Smooth muscle cell (in vitro differentiated cells): ENCODE data around the gene HOXC12. TPM values are rescaled to one million over a fixed set of nuclear protein-coding genes. Genes with fewer than 3 reads are reported as not detected.
A peak's percentile ranks its signal among the peaks of the same experiment; 100 is the strongest.

Source experiments
- DNase-seq: peaks from one replicate; lab custom pipeline; 2025; ENCODE audit not compliant: unreplicated experiment; lab: John Stamatoyannopoulos, UW
- H2AFZ ChIP-seq: fragments of 200-600 bp; sonication (generic); 2 replicates; pipeline ENCODE4 v1.6.0; 2016; ENCODE audit warnings: antibody characterized with exemption, low read depth, mild to moderate bottlenecking
- H3F3A ChIP-seq: fragments of 200-600 bp; sonication (generic); 2 replicates; pipeline ENCODE4 v1.6.0; 2017; ENCODE audit warnings: antibody characterized with exemption, low read depth
- H3K27ac ChIP-seq: fragments of 200-600 bp; sonication (generic); 2 replicates; pipeline ENCODE4 v1.5.1; 2016; ENCODE audit warnings: low read depth, mild to moderate bottlenecking
- H3K27me3 ChIP-seq: fragments of 200-600 bp; sonication (generic); 2 replicates; pipeline ENCODE4 v1.6.1; 2016; ENCODE audit warnings: low read depth, mild to moderate bottlenecking
- H3K36me3 ChIP-seq: fragments of 200-600 bp; sonication (generic); 2 replicates; pipeline ENCODE4 v1.5.1; 2016; ENCODE audit warnings: low read depth
- H3K4me1 ChIP-seq: fragments of 200-600 bp; sonication (generic); 2 replicates; pipeline ENCODE4 v1.5.1; 2016; ENCODE audit warnings: low read depth
- H3K4me2 ChIP-seq: fragments of 200-600 bp; sonication (generic); 2 replicates; pipeline ENCODE4 v1.6.0; 2016; ENCODE audit warnings: mild to moderate bottlenecking
- H3K4me3 ChIP-seq: fragments of 200-600 bp; sonication (generic); 2 replicates; pipeline ENCODE4 v1.5.1; 2016; ENCODE audit warnings: mild to moderate bottlenecking
- H3K79me2 ChIP-seq: fragments of 200-600 bp; sonication (generic); 2 replicates; pipeline ENCODE4 v1.6.0; 2016; ENCODE audit warnings: low read depth, mild to moderate bottlenecking
- H3K9ac ChIP-seq: fragments of 200-600 bp; sonication (generic); 2 replicates; pipeline ENCODE4 v1.6.0; 2016; ENCODE audit warnings: low read depth
- H3K9me3 ChIP-seq: fragments of 200-600 bp; sonication (generic); replicated peaks from 2 replicates; pipeline ENCODE4 v1.5.1; 2016; ENCODE audit warnings: low read depth
- H4K20me1 ChIP-seq: fragments of 200-600 bp; sonication (generic); 2 replicates; pipeline ENCODE4 v1.6.0; 2016; ENCODE audit warnings: low read depth
- WGBS: methylation state at CpG from one replicate; pipeline ENCODE4 v1.1.7; 2016; ENCODE audit warnings: low lambda C conversion rate; 5-methylcytosine and 5-hydroxymethylcytosine counted together
- polyA plus RNA-seq: library from polyadenylated mRNA; unstranded; fragments of >200 nt; fragmentation: Nextera tagmentation; extraction: Ambion mirVana; gene quantifications from 2 replicates; pipeline ENCODE4 v1.2.1, GENCODE V29; 2016
- total RNA-seq: library from RNA; depleted of rRNA; stranded (reverse); fragments of >200 nt; gene quantifications from 2 replicates; pipeline ENCODE4 v1.2.3, GENCODE V29; 2014
- TF ChIP-seq, protein P1 (sequence below): fragments of 200-600 bp; sonication (generic); IDR thresholded peaks from 2 replicates; pipeline ENCODE4 v1.5.1; 2017; ENCODE audit warnings: borderline replicate concordance, mild to moderate bottlenecking, antibody characterized with exemption; ENCODE audit not compliant: insufficient read depth, poor library complexity, severe bottlenecking

HOXC12 gene
- total and polyA plus RNA-seq, 2 experiments from 2014 or later: 0.32 TPM; not detected in 1

DNA sequence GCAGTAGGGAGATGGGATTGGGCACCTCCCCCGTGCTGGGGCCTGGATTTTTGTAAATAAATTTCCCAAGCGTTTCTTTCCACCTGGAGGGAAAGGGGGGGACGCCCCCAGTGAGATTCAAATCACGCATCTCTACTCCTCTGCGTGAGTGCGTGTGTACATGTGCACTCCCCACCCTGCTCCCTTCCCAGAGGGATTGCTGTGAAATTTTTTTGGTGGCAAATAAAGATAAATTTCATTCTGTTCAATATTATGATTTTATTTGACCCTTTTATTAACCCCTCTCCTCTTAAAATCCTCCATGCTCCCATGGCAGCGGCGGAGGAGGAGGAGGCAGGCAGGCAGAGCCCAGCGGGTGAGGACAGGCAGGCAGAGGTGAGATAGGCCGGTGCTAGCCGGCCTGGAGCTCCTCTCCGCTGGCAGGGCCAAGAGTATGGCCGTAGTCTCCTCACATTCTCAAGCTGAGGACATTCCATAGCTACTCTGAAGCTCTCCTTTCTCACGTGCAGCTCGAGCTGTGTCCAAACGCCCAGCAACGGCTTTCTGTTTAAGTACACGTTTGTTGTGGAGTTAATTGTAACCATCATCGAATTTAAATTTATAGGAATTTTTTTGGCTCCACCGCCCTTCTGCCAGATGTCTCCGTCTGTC lies 21.6 kb downstream of the HOXC12 start:
- Histone ChIP-seq H3K9ac (no peak overlapping the region), H3K36me3 (no peaks in the 10 kb centered on the region), H3K27ac (no peak overlapping the region), H4K20me1 (no peaks in the 10 kb centered on the region), H3K9me3 (no peaks in the 10 kb centered on the region), H3K4me2 (no peak overlapping the region), H3K27me3 (peaks cover 100% of the 10 kb centered on the region), H3K4me1 (peaks cover 4% of the 10 kb centered on the region), H2AFZ (no peak overlapping the region), H3F3A (no peaks in the 10 kb centered on the region), H3K79me2 (no peaks in the 10 kb centered on the region), H3K4me3 (no peak overlapping the region)
- TF ChIP-seq, protein P1, sequence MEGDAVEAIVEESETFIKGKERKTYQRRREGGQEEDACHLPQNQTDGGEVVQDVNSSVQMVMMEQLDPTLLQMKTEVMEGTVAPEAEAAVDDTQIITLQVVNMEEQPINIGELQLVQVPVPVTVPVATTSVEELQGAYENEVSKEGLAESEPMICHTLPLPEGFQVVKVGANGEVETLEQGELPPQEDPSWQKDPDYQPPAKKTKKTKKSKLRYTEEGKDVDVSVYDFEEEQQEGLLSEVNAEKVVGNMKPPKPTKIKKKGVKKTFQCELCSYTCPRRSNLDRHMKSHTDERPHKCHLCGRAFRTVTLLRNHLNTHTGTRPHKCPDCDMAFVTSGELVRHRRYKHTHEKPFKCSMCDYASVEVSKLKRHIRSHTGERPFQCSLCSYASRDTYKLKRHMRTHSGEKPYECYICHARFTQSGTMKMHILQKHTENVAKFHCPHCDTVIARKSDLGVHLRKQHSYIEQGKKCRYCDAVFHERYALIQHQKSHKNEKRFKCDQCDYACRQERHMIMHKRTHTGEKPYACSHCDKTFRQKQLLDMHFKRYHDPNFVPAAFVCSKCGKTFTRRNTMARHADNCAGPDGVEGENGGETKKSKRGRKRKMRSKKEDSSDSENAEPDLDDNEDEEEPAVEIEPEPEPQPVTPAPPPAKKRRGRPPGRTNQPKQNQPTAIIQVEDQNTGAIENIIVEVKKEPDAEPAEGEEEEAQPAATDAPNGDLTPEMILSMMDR: no peak
- no peak for DNase-seq
- 21% methylated on average over 21 of the region's 21 CpGs for WGBS

DNA sequence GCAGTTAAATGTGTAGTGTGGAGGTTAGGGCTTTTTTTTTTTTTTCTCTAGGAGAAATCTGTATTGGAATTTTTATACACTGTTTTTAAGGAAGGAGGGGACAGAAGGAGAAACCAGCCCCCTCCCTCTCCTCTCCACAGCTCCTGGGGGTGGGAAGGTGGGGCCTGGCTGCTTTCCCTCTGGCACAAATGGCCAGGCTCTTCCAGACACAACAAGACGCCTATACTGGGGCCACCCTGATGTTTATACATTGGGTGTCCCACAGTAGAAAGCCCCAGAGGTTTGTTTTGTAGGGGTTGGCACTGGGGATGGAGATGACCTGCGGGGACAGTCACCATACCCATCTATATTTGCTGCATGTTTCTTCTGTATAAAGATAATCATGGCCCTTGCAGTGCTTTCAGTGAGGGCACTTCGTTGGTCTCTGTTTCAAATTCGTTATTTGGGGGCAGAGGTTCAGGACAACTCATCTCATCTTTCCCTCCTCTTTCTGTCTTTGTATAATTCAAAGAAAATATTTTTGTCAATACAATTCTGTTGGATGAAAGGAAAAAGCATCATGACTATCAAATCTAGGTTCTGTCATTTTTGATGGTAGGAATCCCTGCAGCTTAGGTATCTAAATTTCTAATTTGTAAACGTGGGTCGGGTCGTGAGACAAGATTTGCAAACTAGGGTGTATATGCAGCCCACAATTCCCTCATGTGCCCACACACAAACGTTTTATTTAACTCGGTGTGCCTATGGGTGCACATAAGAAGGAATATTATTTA lies 22.3 kb downstream of the HOXC12 start:
- Histone ChIP-seq H3K27me3 (peaks cover 100% of the 10 kb centered on the region), H3K27ac (no peak overlapping the region), H3K9me3 (no peaks in the 10 kb centered on the region), H3K9ac (no peak overlapping the region), H3K4me1 (peaks cover 4% of the 10 kb centered on the region), H4K20me1 (no peaks in the 10 kb centered on the region), H3K36me3 (no peaks in the 10 kb centered on the region), H3K79me2 (no peaks in the 10 kb centered on the region), H3F3A (no peaks in the 10 kb centered on the region), H2AFZ (no peak overlapping the region), H3K4me3 (no peak overlapping the region), H3K4me2 (no peak overlapping the region)
- TF ChIP-seq, protein P1: no peak
- 25% methylated on average over 9 of the region's 9 CpGs for WGBS
- no peak for DNase-seq

DNA sequence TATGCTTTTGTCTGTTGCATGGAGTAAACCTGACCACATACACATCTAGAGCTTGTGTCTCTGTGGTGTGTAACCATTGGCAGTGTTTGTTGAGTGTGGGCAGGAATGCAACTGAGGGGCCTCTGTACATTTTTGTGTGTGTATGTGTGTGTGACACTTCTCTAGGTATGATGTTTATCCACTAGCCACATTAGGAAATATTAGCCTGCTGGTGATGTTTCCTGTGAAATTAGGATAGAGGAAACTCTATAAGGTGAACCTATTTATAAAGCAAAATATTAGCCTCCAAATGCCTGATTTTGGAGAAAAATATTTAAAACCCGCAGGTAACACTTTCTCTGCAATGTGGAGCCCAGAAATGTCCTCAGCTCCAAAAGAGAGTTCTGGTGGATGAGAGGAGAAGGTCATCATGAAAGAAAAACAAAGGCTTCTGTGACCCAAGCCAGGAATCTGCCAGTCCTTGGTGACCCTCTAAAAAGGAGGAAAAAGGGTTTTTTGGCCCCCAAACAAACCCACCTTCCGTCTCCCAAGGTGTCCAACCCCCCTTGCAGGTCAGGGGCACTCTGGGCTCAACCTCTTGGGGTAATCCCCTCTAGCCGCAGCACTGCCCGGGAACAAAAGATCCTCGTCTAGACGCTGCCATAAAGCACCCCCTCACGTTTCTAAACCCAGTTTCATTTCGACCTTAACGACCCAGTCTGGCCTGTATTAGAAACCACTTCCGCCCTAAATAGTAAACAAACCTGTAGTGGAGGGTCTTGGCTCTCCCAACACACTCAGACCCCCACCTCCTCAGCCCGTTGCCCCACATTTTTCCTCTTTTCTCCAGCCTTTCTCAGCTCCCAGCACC lies 23.1 kb downstream of the HOXC12 start:
- no peaks in the 10 kb centered on the region for H4K20me1 ChIP-seq
- no peak overlapping the region for H2AFZ ChIP-seq
- no peak for DNase-seq
- no peak overlapping the region for H3K4me2 ChIP-seq
- 19% methylated on average over 11 of the region's 11 CpGs for WGBS
- no peaks in the 10 kb centered on the region for H3K36me3 ChIP-seq
- TF ChIP-seq, protein P1: no peak
- H3K4me1 ChIP-seq: peaks cover 4% of the 10 kb centered on the region
- no peaks in the 10 kb centered on the region for H3F3A ChIP-seq
- H3K27ac ChIP-seq: no peak overlapping the region
- H3K4me3 ChIP-seq: peak overlapping the region; percentile 20
- peaks cover 100% of the 10 kb centered on the region for H3K27me3 ChIP-seq
- no peak overlapping the region for H3K9ac ChIP-seq
- H3K9me3 ChIP-seq: no peaks in the 10 kb centered on the region
- no peaks in the 10 kb centered on the region for H3K79me2 ChIP-seq
